RWPE1 (cell line): ENCODE measurements around the gene MAP6D1.
"Not testable (repeated sequence)": the region's sequence is repeated elsewhere in the genome, so short reads cannot be mapped to it uniquely, and the experiment has no call there.

Experiments used
- CTCF ChIA-PET: fragments of 350-600 bp; sonication (Branson Sonifier 250); formaldehyde crosslinking; extraction: SDS; loops from one replicate; lab custom pipeline; 2021; lab: Yijun Ruan, JAX
- POLR2A ChIA-PET: fragments of 400-600 bp; formaldehyde crosslinking; extraction: SDS; loops from one replicate; lab custom pipeline; 2020; ENCODE audit warnings: antibody characterized with exemption; ENCODE audit not compliant: low non-redundant PET; lab: Yijun Ruan, JAX
- DNase-seq: peaks from one replicate; pipeline ENCODE4 v3.0.0; 2012; ENCODE audit warnings: low spot score
- H3K27ac ChIP-seq: fragments of 450-650 bp; 2 replicates; pipeline ENCODE4 v1.5.1; 2017
- TF ChIP-seq, protein P1 (sequence below): fragments of 450-650 bp; conservative IDR thresholded peaks from 2 replicates; pipeline ENCODE4 v1.5.1; 2017; ENCODE audit warnings: low read depth, mild to moderate bottlenecking

The MAP6D1 gene

DNA sequence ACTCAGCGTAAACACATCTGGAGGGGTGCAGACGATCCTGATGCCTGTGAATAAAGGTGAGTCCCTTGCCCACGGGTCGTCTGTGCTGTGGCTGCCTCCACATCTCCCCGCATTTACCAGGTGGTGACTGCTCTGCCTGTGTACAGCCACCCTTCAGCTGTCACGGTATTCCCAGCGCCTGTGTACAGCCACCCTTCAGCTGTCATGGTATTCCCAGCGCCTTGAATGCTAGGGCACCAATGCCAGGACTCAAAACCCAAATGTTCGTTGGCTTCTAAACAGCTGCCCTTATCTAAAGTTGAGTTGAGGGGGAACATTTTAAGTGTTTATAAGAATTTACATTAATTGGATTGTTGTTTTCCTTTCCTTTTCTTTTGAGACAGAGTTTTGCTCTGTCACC is 27.4 kb downstream of the MAP6D1 start:
- CTCF ChIA-PET: interaction anchor here (0.6 kb wide), 2 partner anchors 348 to 888 kb away, joined by 3 to 4 read pairs; no protein-coding TSS in a partner anchor
- POLR2A ChIA-PET: no interaction called here
- TF ChIP-seq, protein P1, sequence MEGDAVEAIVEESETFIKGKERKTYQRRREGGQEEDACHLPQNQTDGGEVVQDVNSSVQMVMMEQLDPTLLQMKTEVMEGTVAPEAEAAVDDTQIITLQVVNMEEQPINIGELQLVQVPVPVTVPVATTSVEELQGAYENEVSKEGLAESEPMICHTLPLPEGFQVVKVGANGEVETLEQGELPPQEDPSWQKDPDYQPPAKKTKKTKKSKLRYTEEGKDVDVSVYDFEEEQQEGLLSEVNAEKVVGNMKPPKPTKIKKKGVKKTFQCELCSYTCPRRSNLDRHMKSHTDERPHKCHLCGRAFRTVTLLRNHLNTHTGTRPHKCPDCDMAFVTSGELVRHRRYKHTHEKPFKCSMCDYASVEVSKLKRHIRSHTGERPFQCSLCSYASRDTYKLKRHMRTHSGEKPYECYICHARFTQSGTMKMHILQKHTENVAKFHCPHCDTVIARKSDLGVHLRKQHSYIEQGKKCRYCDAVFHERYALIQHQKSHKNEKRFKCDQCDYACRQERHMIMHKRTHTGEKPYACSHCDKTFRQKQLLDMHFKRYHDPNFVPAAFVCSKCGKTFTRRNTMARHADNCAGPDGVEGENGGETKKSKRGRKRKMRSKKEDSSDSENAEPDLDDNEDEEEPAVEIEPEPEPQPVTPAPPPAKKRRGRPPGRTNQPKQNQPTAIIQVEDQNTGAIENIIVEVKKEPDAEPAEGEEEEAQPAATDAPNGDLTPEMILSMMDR: no peak
- no peak overlapping the region for H3K27ac ChIP-seq
- no peak for DNase-seq

DNA sequence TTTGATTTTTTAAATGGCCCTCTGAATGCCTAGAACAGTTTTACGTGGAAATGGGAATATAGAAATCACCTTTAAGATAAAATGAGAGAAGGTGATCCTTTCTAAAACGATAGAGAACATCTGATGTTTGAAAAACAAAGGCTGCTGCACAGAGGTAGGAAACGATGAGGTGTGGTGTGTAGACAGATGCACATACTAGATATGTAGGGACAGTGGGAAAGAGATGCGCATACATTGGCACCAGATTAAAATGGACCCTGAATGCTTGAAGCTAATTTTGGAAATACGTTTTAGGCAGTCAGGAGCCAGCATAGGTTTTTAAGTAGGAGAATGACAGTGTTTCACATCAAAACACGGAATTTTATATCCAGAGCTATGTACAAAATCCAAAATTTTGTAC is 29.0 kb downstream of the MAP6D1 start:
- ChIA-PET CTCF (no interaction called here), POLR2A (no interaction called here)
- TF ChIP-seq, protein P1: no peak
- H3K27ac ChIP-seq: no peak overlapping the region
- no peak for DNase-seq

DNA sequence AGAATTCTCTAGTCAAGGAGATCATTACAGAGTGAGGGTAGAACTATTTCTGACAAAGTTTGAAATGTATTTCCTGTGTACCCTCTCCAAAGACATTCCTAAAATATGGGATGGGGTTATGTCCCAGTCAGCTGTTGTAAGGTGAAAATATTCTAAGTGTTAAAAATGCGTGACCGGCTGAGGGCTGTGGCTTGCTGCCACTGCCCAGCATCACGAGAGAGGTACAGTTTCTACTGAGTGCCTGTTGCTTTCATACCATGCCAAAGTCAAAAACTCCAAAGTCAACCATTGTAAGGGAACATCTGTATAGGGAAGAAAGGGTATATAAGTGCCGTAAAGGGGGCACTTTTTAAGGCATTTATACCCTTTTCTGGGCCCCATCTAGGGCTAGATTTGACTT is 30.9 kb downstream of the MAP6D1 start:
- DNase-seq: no peak
- TF ChIP-seq, protein P1: no peak
- H3K27ac ChIP-seq: no peak overlapping the region
- POLR2A ChIA-PET: no interaction called here
- CTCF ChIA-PET: interaction anchor here (0.6 kb wide), 1 partner anchor 202 kb away, joined by 3 read pairs; no protein-coding TSS in a partner anchor

DNA sequence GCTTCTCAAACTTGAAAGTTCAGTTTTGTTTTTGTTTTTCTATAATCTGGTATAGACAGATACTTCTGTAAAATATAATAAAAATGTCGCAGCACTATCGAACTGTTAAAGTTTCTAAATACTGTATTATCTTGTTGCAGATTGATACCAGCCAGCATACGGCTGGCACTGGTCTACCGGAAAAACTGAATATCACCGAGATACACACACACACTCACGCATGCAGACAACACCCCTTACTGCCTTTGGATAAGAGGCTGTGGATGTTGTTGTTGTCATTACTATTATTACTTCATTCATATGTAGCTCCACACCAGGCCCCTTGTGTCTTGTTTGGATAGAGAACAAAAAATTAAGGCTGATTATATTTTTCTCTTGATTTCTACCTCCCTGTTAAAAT is 32.4 kb downstream of the MAP6D1 start:
- CTCF ChIA-PET: no interaction called here

DNA sequence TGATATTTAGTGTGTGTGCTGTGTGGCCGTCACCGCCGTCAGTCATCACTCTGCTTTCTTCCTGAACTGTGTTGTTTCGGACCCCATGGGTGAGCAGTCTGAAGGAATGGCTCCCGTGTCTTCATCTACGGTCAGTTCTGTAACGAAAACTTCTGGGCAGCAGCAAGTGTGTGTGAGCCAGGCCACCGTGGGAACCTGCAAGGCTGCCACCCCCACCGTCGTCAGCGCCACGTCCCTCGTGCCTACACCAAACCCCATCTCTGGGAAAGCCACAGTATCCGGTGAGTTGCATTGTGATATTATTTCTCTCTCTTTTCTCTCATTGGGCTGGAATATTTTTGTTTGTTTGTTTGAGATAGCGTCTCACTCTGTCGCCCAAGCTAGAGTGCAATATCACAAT is 34.7 kb downstream of the MAP6D1 start:
- TF ChIP-seq, protein P1: no peak
- POLR2A ChIA-PET: no interaction called here
- no peak overlapping the region for H3K27ac ChIP-seq
- CTCF ChIA-PET: no interaction called here
- DNase-seq: no peak

More for the DNA sequence above, 32.4 kb downstream of the MAP6D1 start:
- POLR2A ChIA-PET: no interaction called here
- H3K27ac ChIP-seq: no peak overlapping the region
- DNase-seq: no peak
- TF ChIP-seq, protein P1: no peak

DNA sequence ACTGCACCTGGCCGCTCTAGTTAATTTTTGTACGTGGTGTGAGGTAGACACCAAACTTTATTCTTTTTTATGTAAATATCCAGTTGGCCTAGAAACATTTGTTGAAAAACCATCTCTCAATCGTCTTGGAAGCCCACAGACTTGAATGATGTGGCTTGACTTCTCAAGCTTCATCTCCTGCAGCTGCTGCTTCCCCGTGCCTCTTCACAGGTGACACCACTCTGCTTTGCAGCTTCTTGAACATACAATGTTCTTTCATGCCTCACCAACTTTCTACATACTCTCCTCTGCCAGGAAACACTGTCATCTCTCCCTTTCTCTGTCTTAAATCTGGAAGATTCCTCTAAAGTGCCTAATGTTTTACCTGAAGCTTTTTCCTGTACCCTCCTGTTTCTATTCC is 35.6 kb downstream of the MAP6D1 start:
- POLR2A ChIA-PET: no interaction called here
- TF ChIP-seq, protein P1: no peak
- CTCF ChIA-PET: interaction anchor here (1.0 to 1.4 kb wide), 2 partner anchors 10 to 23 kb away, joined by 4 read pairs; no protein-coding TSS in a partner anchor
- H3K27ac ChIP-seq: no peak overlapping the region
- DNase-seq: no peak

DNA sequence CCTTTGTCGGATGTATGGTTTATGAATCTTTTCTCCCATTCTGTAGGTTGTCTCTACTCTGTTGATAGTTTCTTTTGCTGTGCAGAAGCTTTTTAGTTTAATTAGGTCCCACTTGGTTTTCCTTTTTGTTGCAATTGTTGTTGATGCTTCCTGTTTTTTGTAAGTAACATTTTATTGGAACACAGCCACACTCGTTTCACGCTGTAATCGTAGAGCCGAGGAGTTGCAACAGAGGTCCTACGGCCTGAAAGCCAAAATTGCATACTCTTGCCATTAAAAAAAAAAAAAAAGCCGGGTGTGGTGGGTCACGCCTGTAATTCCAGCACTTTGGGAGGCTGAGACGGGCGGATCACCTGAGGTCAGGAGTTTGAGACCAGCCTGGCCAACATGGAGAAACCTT is 40.9 kb downstream of the MAP6D1 start:
- POLR2A ChIA-PET, DNase-seq, CTCF ChIA-PET, H3K27ac ChIP-seq: not testable (repeated sequence)
